ENCODE measurements around the gene SECTM1.

SECTM1 gene

GRCh38 chr17:82346342-82347300, 13.1 kb upstream of the SECTM1 start:
- no peak for TF ChIP-seq CTCF (IDR thresholded peaks at IDR 0.05; ENCODE audit: low read depth, low read length)
- no peak overlapping the region for H3K4me3 ChIP-seq (ENCODE audit: low read depth, low read length)

- TF ChIP-seq CTCF (IDR thresholded peaks at IDR 0.05; ENCODE audit: low read depth, low read length) = no peak
- H3K4me3 ChIP-seq (ENCODE audit: low read depth, low read length) = no peak overlapping the region
Measured at GRCh38 chr17:82345151-82345976, 11.8 kb upstream of the SECTM1 start.

- no peak overlapping the region for H3K4me3 ChIP-seq (ENCODE audit: low read depth, low read length)
- TF ChIP-seq CTCF (IDR thresholded peaks at IDR 0.05; ENCODE audit: low read depth, low read length) = no peak
Measured at GRCh38 chr17:82344175-82344907, 10.8 kb upstream of the SECTM1 start.

GRCh38 chr17:82343560-82343959, 10.0 kb upstream of the SECTM1 start:
- no peak for TF ChIP-seq CTCF (IDR thresholded peaks at IDR 0.05; ENCODE audit: low read depth, low read length)
- no peak overlapping the region for H3K4me3 ChIP-seq (ENCODE audit: low read depth, low read length)

GRCh38 chr17:82342361-82343079, 9.0 kb upstream of the SECTM1 start:
- no peak for TF ChIP-seq CTCF (IDR thresholded peaks at IDR 0.05; ENCODE audit: low read depth, low read length)
- no peak overlapping the region for H3K4me3 ChIP-seq (ENCODE audit: low read depth, low read length)

GRCh38 chr17:82339634-82340580, 6.3 kb upstream of the SECTM1 start:
- no peak for TF ChIP-seq CTCF (IDR thresholded peaks at IDR 0.05; ENCODE audit: low read depth, low read length)
- no peak overlapping the region for H3K4me3 ChIP-seq (ENCODE audit: low read depth, low read length)
